ENCODE data around the gene SKP1. TPM values are rescaled to one million over a fixed set of nuclear protein-coding genes. Genes with fewer than 3 reads are reported as not detected.

Gene SKP1
- total RNA-seq, 6 donors from 2014 or later: 24.1 to 232 (median 162) TPM

DNA sequence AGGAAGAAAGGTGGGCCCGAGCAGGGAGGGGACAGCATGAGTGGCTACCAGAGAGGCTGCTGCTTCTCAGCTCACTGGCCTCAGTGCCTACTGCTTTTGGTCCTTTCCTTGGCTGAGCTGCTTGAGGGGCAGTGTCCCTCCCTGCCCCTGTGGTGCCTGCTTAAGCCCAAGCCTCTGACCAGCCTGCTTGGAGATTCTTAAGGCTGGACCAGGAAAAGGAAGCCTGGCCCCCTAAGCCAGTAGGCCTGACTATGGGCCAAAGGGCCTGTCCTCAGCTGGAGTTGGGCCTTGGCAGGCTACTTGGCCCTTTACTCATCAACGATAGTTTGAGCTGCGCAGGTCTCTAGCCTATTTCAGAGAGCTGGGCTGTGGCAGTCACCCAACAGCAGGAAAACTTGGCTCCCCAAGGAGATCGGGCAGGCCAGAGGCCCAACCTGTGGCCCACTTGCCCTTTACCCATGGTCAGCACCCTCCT, 37.3 kb downstream of the SKP1 start:
- H3K27ac ChIP-seq: peak overlapping the region in 1 of 4 donors; percentile 6
- 92 to 100% methylated on average over 2 to 4 of the region's 4 CpGs for WGBS, 2 donors
- H3K36me3 ChIP-seq: peaks cover 0 to 67% (median 34%) of the 10 kb centered on the region in 4 donors
- H3K4me3 ChIP-seq: no peak overlapping the region
- TF ChIP-seq, protein P1, sequence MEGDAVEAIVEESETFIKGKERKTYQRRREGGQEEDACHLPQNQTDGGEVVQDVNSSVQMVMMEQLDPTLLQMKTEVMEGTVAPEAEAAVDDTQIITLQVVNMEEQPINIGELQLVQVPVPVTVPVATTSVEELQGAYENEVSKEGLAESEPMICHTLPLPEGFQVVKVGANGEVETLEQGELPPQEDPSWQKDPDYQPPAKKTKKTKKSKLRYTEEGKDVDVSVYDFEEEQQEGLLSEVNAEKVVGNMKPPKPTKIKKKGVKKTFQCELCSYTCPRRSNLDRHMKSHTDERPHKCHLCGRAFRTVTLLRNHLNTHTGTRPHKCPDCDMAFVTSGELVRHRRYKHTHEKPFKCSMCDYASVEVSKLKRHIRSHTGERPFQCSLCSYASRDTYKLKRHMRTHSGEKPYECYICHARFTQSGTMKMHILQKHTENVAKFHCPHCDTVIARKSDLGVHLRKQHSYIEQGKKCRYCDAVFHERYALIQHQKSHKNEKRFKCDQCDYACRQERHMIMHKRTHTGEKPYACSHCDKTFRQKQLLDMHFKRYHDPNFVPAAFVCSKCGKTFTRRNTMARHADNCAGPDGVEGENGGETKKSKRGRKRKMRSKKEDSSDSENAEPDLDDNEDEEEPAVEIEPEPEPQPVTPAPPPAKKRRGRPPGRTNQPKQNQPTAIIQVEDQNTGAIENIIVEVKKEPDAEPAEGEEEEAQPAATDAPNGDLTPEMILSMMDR (IDR thresholded peaks at IDR 0.05): no peak
- no peak for TF ChIP-seq POLR2AphosphoS5 (IDR thresholded peaks at IDR 0.05)
- no peak for TF ChIP-seq POLR2A (IDR thresholded peaks at IDR 0.05)
- TF ChIP-seq EP300 (IDR thresholded peaks at IDR 0.05): no peak
- H3K27me3 ChIP-seq: no peaks in the 10 kb centered on the region
- DNase-seq: peak in 1 of 2 donors; percentile 14
- ATAC-seq (ENCODE audit: low FRiP score in 2 of 2): no peak
- H3K4me1 ChIP-seq: peaks cover 5 to 19% (median 7%) of the 10 kb centered on the region in 4 donors
- H3K9me3 ChIP-seq: no peaks in the 10 kb centered on the region

DNA sequence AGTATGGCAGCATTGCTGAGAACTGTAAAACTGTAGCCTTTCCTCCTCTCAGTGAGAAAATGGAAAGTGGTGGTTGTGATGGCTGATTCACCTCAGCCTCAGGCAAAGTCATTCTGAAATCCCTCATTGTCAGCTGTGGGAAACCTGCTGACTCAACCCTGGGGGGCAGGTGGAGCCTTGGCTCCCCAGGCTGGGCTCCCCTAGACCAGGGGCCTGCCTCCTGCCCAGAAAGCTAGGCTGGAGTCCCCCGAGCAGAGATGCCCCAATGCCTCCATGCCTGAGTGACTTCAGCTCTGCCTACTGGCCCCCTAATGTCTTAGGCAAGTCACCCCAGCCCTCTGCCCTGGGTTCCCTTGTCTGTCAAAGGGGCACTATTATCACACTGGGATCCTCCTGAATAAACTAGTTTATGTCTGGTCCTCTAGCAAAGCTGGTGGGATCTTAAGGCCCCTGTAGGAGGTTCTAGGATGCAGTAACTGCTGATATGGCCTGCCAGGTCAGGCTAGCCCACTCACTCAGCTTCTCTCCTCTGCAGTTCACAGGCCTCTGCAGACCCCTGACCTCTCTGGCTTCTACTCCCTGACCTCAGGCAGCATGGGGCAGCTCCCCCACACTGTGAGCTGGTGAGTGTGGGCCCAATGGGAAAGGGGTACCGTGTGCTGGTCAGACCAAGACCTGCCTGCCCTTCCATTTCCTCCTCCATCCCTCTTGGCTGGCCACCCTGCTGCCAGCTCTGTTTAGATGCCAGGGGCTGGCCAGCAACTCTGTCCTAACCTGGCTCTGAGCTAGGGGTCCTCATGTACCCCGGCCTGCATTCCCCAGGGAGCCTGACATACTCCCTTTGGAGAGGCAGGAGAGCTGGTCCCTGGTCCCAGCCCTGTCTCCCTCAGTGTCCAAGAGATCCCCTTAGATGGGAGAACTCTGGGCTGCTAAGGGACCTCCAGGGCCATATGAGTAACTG, 38.1 kb downstream of the SKP1 start:
- H3K27ac ChIP-seq: peak overlapping the region in 1 of 4 donors; percentile 27
- ATAC-seq (ENCODE audit: low FRiP score in 2 of 2): no peak

DNA sequence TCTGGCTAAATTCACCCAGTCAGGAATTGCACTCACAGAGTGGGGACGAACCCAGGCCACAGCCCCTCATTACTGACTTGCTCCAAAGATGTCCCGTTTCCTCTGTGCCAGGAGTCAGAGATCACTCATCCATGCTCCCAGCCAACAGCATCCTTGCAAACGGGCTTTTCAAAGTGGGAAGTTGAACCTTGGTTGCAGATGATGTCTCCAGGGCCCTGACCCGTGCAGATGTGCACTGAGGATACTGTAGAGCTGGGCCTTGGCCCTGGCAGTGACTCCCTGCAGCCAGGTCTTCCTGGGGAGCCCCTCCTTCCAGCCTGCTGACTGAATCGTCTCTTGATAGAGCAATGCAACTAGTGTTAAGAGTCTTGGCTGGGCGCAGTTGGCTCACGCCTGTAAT, 40.0 kb downstream of the SKP1 start:
- peaks cover 0 to 56% (median 20%) of the 10 kb centered on the region in 4 donors for H3K36me3 ChIP-seq

More for the DNA sequence above, 38.1 kb downstream of the SKP1 start:
- 88 to 94% methylated on average over 1 to 3 of the region's 3 CpGs for WGBS, 2 donors
- H3K4me3 ChIP-seq: no peak overlapping the region
- peaks cover 0 to 67% (median 32%) of the 10 kb centered on the region in 4 donors for H3K36me3 ChIP-seq
- peak in 1 of 2 donors; percentile 14 for DNase-seq
- no peaks in the 10 kb centered on the region for H3K9me3 ChIP-seq
- peaks cover 5 to 19% (median 7%) of the 10 kb centered on the region in 4 donors for H3K4me1 ChIP-seq
- TF ChIP-seq POLR2AphosphoS5 (IDR thresholded peaks at IDR 0.05) (no peak), POLR2A (IDR thresholded peaks at IDR 0.05) (no peak), EP300 (IDR thresholded peaks at IDR 0.05) (no peak)
- TF ChIP-seq, protein P1 (IDR thresholded peaks at IDR 0.05): no peak
- no peaks in the 10 kb centered on the region for H3K27me3 ChIP-seq

DNA sequence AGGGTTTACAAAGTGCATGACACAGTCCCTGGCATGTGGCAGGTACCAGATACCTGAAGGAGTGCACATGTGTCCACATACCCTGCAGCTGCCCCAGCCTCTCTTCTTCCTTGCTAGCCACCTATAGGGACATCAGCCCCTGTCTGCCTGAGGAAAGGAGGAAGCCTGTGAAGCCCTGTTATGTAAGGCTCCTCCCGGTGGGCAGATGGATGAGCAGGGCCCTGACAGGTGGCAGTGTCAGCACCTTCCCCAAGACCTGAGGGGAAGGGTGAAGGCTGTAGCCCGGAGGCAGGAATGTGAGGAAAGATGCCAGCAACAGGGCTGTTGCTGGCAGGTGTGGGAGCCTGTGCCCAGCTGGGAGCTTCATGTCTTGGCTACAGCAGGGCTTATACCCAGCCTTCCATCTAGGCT, 40.5 kb downstream of the SKP1 start:
- Histone ChIP-seq H3K27me3 (no peaks in the 10 kb centered on the region), H3K27ac (no peak overlapping the region), H3K36me3 (peaks cover 0 to 58% (median 22%) of the 10 kb centered on the region in 4 donors), H3K4me1 (peaks cover 5 to 37% (median 19%) of the 10 kb centered on the region in 4 donors), H3K9me3 (no peaks in the 10 kb centered on the region), H3K4me3 (no peak overlapping the region)
- ATAC-seq (ENCODE audit: low FRiP score in 2 of 2) (no peak), DNase-seq (peak in 1 of 2 donors; percentile 15)
- TF ChIP-seq POLR2A (IDR thresholded peaks at IDR 0.05) (no peak), POLR2AphosphoS5 (IDR thresholded peaks at IDR 0.05) (no peak), EP300 (IDR thresholded peaks at IDR 0.05) (no peak)
- TF ChIP-seq, protein P1 (IDR thresholded peaks at IDR 0.05): no peak
- WGBS, 2 donors: 86 to 87% methylated on average over 2 of the region's 2 CpGs

More for the DNA sequence above, 40.0 kb downstream of the SKP1 start:
- H3K9me3 ChIP-seq: no peaks in the 10 kb centered on the region
- 98 to 100% methylated on average over 3 to 7 of the region's 7 CpGs for WGBS, 2 donors
- no peaks in the 10 kb centered on the region for H3K27me3 ChIP-seq
- TF ChIP-seq POLR2AphosphoS5 (IDR thresholded peaks at IDR 0.05) (no peak), POLR2A (IDR thresholded peaks at IDR 0.05) (no peak), EP300 (IDR thresholded peaks at IDR 0.05) (no peak)
- TF ChIP-seq, protein P1 (IDR thresholded peaks at IDR 0.05): no peak
- peaks cover 5 to 31% (median 15%) of the 10 kb centered on the region in 4 donors for H3K4me1 ChIP-seq
- peak in 1 of 2 donors; percentile 12 for DNase-seq
- H3K4me3 ChIP-seq: no peak overlapping the region
- no peak overlapping the region for H3K27ac ChIP-seq
- no peak for ATAC-seq (ENCODE audit: low FRiP score in 2 of 2)
